NB4 (cell line): ENCODE measurements around the gene ALDH4A1.

Experiments used
- DNase-seq: peaks from one replicate; pipeline ENCODE4 v3.0.0; 2010; ENCODE audit warnings: low read depth
- H3K4me3 ChIP-seq: one replicate; pipeline ENCODE4 v1.5.1; 2011; ENCODE audit warnings: mild to moderate bottlenecking, low read depth, low read length, moderate library complexity
- MYC ChIP-seq: IDR thresholded peaks from 2 replicates; pipeline ENCODE4 v1.6.1; 2011; ENCODE audit warnings: low read depth, low read length
- POLR2A ChIP-seq: IDR thresholded peaks from 2 replicates; pipeline ENCODE4 v1.6.1; 2011; ENCODE audit warnings: mild to moderate bottlenecking; ENCODE audit not compliant: insufficient read length; ENCODE audit errors: extremely low read depth
- TF ChIP-seq, protein P1 (sequence below): IDR thresholded peaks from one replicate; pipeline ENCODE4 v1.5.1; 2012; ENCODE audit warnings: low read depth, low read length
- TF ChIP-seq, protein P2 (sequence below): IDR thresholded peaks from 2 replicates; pipeline ENCODE4 v1.6.1; 2011; ENCODE audit warnings: low read depth, low read length

Gene ALDH4A1

DNA sequence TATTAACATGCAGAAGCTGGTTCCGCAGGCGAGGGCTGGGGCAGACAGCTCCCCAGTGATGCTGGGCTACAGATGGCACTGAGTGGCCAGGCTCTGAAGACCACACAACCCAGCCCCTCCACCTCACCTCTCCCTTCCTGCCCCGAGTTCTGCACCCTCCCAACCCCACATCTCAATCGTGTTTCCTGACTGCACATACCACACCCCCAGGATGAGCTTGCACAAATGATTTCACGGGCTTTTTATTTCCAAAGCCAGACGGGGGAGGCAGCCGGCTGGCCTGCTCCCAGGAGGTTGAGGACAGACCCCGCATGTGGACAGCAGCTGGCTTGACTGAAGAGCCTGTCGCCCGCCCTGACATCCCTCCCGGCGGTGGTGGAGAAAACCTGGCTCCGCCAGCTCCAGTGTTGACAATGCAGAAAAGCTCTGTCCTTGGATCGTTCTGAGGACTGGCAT, 21.4 kb upstream of the ALDH4A1 start:
- TF ChIP-seq, protein P1, sequence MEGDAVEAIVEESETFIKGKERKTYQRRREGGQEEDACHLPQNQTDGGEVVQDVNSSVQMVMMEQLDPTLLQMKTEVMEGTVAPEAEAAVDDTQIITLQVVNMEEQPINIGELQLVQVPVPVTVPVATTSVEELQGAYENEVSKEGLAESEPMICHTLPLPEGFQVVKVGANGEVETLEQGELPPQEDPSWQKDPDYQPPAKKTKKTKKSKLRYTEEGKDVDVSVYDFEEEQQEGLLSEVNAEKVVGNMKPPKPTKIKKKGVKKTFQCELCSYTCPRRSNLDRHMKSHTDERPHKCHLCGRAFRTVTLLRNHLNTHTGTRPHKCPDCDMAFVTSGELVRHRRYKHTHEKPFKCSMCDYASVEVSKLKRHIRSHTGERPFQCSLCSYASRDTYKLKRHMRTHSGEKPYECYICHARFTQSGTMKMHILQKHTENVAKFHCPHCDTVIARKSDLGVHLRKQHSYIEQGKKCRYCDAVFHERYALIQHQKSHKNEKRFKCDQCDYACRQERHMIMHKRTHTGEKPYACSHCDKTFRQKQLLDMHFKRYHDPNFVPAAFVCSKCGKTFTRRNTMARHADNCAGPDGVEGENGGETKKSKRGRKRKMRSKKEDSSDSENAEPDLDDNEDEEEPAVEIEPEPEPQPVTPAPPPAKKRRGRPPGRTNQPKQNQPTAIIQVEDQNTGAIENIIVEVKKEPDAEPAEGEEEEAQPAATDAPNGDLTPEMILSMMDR: no peak
- TF ChIP-seq, protein P2, sequence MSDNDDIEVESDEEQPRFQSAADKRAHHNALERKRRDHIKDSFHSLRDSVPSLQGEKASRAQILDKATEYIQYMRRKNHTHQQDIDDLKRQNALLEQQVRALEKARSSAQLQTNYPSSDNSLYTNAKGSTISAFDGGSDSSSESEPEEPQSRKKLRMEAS: no peak
- TF ChIP-seq POLR2A (no peak), MYC (0 out of 2 replicates have a peak, but pooled peaks have one; percentile 32)
- no peak overlapping the region for H3K4me3 ChIP-seq
- DNase-seq: peak; percentile 81

DNA sequence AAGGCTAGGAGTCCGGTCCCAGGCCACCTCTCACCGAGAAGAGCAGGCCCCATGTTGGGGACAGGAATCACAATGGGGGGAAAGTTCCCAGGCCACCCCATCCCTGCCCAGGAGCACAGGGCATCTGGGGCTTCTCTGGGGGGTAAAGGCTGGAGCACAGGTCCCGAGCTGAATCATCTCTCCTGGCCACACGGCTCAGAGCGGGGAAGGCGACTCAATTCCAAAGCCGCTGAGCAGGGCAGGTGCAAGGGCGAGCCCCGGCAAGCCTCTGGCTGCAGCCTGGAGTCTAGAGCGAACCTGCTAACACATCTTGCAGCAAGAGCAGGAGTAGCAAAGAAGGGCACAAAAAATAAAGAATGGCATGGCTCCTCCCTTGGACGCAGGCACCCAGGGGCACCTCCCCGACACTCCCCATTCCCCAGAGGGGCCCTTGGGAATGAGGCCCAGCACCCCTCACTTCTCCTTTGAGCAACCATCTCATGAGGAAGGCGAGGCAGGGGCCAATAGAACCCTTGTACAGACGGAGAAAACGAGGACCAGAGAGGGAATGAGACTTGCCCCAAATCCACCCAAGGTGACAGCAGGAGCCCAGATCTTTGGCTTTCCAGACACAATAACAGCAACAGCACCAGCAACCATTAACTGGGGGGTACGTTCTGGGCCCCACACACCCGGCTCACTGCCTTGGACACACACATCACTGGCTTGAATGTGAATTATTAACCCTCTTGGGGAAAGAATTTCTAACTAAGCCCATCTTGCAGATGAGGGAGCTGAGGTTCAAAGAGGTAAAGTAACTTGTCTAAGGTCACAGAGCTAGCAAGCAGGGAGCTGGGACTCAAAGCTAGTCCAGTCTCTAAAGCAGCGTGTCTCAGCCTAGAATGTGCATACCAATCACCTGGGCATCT, 20.7 kb upstream of the ALDH4A1 start:
- TF ChIP-seq MYC (no peak), POLR2A (no peak)
- TF ChIP-seq, protein P2: no peak
- TF ChIP-seq, protein P1: no peak
- H3K4me3 ChIP-seq: no peak overlapping the region
- DNase-seq: peak; percentile 69

DNA sequence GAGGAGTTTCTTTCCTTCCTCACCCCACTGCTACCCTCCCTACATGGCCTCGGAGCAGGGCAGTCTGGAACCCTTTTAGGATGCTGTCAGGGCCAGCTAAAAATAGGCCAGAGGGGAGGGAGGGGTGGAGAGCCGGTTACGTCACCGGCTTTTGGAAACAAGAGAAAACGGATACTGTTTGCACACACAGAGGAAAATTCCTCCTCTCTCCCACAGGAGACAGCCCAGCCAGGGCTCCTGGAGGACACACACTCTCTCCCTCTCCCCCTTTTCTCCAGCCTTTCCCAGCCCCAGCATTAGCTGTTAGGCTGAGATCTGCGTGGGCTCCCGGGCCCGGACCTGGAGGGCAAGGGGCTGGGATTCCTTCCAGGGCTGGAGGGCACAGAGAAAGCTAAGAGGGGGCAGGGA, 20.0 kb upstream of the ALDH4A1 start:
- TF ChIP-seq, protein P2: no peak
- TF ChIP-seq MYC (no peak), POLR2A (no peak)
- TF ChIP-seq, protein P1: no peak
- H3K4me3 ChIP-seq: no peak overlapping the region
- peak; percentile 46 for DNase-seq

DNA sequence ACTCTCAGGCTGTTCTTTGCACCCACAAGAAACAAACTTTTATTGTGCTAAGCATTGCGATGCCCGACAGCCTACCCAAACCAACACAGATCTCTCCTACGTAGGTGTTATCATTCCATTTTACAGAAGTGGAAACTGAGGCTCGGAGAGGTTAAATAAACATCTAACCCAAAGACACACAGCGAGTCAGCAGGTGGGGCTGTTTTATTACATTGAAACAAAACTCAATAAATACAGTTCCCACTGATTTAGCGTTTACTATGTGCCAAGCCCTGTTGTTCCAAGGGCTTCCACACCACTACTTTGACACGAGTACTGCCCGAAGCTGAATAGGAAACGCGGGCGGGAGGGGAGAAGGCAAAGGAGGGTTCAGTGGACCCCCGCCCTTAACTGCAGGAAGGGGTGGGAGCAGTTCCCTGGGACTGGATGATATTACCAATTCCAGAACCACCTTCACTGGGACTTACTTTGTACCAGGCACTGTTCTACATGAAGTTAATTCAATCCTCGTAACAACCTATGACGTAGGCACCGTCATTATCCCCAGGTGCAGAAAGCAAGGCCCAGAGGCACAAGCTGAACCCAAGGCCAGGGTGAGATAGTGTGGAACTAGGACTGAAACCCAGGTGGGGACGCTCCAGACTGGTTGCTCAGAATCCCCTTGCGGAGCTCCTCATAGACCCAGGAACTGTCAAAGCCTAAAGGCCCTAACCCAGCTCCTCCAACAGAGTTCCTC, 19.3 kb upstream of the ALDH4A1 start:
- peak; percentile 27 for DNase-seq
- TF ChIP-seq, protein P1: peak; percentile 1
- no peak for TF ChIP-seq POLR2A
- TF ChIP-seq, protein P2: no peak
- TF ChIP-seq MYC: no peak
- no peak overlapping the region for H3K4me3 ChIP-seq

DNA sequence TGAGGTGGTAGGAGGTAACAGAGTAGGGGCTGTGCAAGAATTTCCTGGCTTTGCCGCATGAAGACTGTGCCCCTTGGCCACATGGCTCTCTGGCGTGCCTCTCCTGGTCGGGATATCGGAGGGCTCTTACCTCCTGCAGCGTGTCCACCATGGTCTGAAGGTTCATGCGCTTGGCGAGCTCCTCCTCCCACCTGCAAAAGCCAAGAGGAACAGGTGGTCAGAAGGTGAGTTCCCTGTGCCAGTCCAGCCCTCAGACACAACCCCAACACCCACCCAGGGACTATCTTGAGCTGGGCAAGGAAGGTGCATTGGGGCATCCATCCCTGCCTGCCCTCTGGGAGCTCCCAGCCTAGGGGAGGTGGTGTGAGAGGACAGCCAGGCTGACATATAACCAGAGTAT, 18.6 kb upstream of the ALDH4A1 start:
- TF ChIP-seq, protein P2: no peak
- TF ChIP-seq, protein P1: no peak
- TF ChIP-seq POLR2A: no peak
- TF ChIP-seq MYC: no peak
- H3K4me3 ChIP-seq: no peak overlapping the region
- DNase-seq: no peak
